GM20431 (cell line): ENCODE measurements around the gene CASQ2.
"Not testable (repeated sequence)": the region's sequence is repeated elsewhere in the genome, so short reads cannot be mapped to it uniquely, and the experiment has no call there.

Experiments
- in situ Hi-C: fragments of 300-500 bp; cut with MseI, MboI; formaldehyde crosslinking; loops from one replicate; pipeline ENCODE4 v1.15.0; 2020; ENCODE audit warnings: low sequenced_read_pairs; ENCODE audit not compliant: unreplicated experiment

The CASQ2 gene

DNA sequence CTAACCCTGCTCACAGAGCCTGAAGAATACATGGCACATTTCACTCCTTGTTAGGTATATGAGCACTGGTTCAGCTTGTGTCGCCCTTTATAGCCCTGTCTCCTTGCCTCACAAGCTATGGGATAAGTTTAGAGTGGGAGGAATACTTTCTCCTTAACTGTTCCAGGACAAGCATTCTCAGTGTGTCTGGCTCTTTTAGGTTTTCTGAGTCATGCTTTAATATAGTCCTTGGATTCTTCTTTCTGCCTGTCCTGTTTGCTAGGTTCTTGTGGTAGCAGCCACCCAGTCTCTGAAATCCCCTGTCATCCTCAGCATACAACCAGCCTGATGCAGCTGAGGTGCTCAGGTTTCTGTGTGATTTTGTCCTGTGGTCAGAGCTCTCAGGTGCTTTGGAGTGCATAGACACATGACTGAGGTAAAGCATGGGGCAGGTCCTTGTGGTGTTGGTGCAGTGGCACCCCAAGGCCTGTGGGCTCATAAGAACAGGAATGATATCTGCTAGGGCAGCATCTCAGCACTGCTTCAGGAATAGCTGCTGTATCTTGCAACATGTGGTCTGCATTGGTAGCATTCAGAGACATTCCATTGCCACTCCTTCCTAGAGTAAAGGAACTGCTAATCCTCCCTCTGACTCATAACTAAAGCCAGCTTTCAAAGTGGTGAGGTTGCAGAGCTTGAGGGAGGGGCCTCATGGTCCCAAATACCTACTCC lies 14.2 kb upstream of the CASQ2 start:
- in situ Hi-C loops = no loop called here

- in situ Hi-C loops = no loop called here
Observed at GRCh38 chr1:115781851-115782250, 13.3 kb upstream of the CASQ2 start.

DNA sequence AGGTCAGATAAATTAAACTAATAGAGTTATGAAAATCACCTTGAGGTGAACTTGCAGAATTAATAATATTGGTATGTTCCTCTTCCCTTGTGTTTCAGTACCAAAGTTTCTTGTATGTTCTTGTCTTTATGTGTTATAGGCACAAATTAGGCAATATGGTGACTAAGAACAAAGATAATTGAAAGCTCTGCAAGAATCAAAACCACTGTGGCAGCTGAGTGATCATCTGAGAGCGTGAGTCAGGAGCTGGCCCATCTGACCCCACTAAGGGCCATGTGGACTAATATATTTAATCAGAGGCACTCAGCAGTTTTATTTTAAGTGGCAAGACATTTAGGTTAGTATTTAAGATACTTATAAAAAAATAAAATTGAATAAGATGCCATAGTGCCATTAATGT lies 12.8 kb upstream of the CASQ2 start:
- in situ Hi-C loops = no loop called here

DNA sequence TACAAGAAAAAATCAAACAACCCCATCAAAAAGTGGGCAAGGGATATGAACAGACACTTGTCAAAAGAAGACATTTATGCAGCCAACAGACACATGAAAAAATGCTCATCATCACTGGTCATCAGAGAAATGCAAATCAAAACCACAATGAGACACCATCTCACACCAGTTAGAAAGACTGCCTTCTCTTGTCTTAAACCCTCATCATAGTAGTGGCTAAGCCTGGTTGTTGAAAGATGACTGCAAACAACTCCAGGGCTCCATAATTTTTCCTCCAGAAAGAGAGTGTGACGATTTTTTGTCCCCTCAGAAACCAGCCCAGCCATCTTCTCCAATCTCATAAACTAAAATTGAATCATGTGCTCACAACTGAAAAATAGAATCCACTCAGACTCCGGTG lies 12.1 kb upstream of the CASQ2 start:
- in situ Hi-C loops = not testable (repeated sequence)

- in situ Hi-C loops = not testable (repeated sequence)
Observed at GRCh38 chr1:115779075-115779474, 10.6 kb upstream of the CASQ2 start.

- in situ Hi-C loops = no loop called here
Observed at GRCh38 chr1:115771847-115772457, 3.4 kb upstream of the CASQ2 start.

GRCh38 chr1:115771094-115771846 lies 2.8 kb upstream of the CASQ2 start:
- in situ Hi-C loops = no loop called here

GRCh38 chr1:115767403-115767802 lies 1.1 kb downstream of the CASQ2 start:
- in situ Hi-C loops = no loop called here

GRCh38 chr1:115765091-115765490 lies 3.4 kb downstream of the CASQ2 start:
- in situ Hi-C loops = no loop called here

- in situ Hi-C loops = no loop called here
Observed at GRCh38 chr1:115764541-115764940, 4.0 kb downstream of the CASQ2 start.

DNA sequence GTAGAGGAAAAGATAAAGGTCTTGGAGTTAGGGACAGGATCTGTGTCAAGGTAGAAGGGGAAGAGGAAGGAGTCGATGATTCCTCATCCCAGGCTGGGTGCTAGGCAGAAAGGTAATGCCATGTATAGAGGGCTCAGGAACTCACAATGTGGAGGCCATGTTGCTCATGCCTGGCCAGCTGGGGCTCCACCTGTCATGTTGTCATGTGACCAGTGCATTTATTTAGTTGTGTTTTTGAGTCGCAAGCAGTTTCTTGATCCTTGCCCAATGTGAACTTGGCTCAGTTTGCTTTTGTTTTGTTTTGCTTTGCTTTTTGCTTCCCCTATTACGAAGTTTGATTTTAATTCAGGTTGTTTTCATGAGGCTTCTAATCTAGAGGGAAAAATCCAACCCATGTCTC lies 5.7 kb downstream of the CASQ2 start:
- in situ Hi-C loops = no loop called here

DNA sequence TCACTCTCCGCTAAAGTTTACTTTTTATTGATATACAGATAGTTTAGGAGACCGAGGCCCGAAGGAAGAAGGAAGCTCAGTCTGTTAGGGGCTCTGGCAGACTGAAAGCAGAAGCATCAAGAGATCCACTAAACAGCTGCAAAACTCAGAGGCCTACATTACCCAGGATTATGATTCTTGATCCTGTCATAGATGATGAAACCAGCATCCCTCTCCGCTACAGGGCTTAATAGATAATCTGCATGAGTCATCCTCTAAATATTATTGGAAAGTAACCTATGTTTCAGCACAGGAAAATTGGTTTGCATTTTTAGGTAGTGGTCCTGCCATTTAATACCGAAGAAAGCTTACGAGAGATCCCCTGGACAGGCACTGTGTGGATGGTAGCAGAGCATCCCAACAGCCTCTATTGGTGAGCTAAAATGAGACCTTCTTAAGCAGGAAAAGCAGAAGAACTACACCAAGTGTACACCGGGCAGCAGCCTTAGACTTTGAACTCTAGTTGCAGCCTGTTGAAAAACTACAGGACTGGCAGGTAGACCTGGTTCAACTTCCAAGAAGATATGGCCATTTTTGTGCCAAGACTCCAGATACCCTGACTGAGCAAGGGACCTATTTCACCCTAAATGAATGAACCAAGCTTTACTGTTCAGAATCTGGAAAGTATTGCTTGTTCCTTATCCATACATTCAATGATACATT lies 6.8 kb downstream of the CASQ2 start:
- in situ Hi-C loops = no loop called here

- in situ Hi-C loops = no loop called here
Observed at GRCh38 chr1:115757856-115758255, 10.7 kb downstream of the CASQ2 start.

DNA sequence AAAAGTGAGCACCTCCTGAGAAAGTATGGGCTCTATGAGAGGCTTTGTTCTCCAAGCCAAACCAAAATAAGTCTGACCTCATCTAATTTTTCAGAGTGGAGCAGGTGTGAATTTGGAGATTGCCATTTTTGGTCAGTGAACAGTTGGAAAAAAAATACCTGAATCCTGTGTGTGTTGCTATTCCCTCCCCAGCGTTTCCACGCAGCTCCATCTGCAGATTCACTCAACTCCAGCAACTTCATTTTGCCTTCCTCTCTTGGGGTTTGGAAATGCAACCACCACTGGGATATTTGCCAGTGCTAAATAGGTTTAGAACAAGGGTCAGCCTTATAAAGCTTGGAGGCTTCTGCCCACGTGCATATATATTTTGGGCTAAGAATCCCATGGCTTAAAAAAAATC lies 11.2 kb downstream of the CASQ2 start:
- in situ Hi-C loops = no loop called here

- in situ Hi-C loops = no loop called here
Observed at GRCh38 chr1:115755456-115756370, 12.8 kb downstream of the CASQ2 start.

DNA sequence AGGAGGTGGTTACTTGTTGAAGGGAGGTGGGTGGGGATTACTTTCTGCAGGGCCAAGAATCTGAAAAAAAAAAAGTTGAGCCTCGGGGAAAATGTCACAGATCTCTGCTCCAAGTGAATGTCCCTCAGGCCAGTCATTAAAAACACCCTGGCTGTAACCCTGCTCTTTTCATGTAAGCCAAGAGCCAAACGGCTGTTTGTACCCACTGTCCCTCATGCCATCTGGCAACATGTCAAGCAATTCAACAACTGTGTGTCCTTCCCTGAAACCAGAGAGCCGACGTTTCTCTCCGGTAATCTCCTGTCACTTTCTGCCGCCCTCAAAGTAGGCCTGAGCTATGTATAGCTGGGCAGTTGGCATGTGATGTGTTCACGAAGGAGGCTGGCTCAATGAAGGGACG lies 14.7 kb downstream of the CASQ2 start:
- in situ Hi-C loops = no loop called here

GRCh38 chr1:115753361-115753760 lies 15.2 kb downstream of the CASQ2 start:
- in situ Hi-C loops = no loop called here

DNA sequence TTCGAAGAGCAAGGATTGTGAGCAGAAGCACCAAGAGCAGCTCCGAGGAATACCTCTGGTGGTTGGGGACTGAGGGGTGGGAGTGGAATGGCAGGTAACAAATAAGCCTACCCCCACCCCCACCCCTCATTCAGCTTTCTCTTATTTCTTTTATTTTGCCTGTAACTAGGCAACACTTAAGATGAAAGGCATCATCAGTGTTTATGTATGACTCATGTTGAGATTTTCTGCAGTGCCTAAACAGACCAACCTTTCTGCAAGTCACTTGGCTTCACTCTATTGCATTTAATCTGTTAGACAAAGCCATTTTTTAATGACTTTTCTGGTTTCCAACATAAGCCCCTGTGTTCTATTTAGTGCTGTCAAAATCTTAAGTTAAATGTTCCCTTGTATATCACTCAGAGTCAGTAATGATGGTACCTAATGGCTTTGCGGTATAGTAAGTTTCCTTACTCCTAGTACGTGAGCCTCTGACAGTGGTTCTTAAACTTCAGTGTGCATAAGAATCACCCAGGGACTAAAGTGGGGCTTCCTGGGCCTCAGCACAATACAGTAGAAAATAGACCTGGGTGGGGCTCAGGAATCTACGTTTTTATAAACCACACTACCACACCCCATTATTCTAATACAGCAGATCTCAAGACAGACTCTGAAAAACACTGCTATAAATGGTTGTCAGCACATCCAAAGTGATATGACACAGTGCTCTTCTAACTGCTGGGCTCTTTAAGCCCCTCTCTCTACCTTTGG lies 19.9 kb downstream of the CASQ2 start:
- in situ Hi-C loops = no loop called here
